HG03460 (cell line): ENCODE results near the gene ARID5A.
"Not testable (repeated sequence)": the region's sequence is repeated elsewhere in the genome, so short reads cannot be mapped to it uniquely, and the experiment has no call there.

Experiments
- ATAC-seq: cut with Tn5 transposase; IDR thresholded peaks from one replicate; pipeline ENCODE4 v1.9.1; 2021; ENCODE audit not compliant: unreplicated experiment

ARID5A gene

DNA sequence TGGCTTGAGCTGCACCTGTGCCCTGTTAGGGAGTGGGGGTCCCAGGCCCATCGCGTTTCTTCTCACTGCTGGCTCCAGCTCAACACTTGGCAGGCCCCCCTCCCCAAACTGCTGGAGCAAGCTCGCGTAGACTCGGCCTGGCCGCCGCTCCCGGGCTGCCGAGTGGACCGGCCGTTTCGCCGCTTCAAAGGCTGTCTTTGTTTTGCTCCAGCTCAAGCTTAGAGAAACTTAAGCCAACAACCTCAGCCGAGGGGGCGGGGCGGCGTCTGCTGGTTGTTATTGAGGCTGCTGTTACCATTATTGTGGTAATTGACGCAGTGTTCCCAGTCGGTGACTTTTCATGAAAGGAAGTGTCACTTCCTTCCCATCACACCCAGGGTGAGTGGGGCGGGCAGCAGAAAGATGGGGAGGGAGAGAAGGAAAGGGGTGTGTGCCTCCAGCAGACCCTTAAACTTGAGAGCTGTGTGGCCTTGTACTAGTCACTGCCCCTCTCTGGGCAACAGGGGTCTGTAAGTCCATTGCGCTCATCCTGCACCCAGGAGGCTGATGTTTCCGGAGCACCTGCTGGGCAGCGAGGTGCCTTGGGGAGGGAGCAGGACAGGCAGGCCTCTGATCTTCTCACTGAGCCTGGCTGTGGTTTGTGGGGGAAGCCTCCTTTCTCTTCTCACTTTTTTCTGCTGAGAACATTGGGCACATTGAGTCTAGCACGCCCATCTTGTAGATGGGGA, 2.1 kb downstream of the ARID5A start:
- no peak for ATAC-seq

GRCh38 chr2:96539215-96539920, 2.8 kb downstream of the ARID5A start:
- no peak for ATAC-seq

GRCh38 chr2:96540136-96540535, 3.6 kb downstream of the ARID5A start:
- ATAC-seq, result no peak

- no peak for ATAC-seq
Measured at GRCh38 chr2:96541398-96542152, 5.0 kb downstream of the ARID5A start.

- ATAC-seq, result no peak
Measured at GRCh38 chr2:96542357-96542977, 5.9 kb downstream of the ARID5A start.

DNA sequence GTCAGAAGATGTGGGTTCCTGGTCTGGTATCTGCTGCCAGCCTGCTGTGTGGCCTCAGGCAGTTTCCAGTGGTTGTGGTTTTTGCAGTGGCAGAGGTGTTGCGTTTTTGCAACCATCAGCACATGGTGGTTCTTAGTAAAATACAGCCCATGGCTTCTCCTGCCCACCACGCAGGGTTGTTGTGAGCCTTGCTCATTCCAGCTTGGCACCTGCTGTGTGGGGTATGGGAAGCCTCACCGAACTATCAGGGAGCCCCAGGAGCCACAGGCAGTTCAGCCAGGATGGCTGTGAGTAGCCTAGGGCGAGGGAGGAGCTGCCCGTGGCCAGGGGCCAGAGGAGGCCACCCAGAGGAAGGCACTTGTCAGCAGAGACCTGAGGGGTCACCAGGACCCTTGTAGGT, 9.8 kb downstream of the ARID5A start:
- ATAC-seq, result no peak

GRCh38 chr2:96546797-96547196, 10.2 kb downstream of the ARID5A start:
- no peak for ATAC-seq

DNA sequence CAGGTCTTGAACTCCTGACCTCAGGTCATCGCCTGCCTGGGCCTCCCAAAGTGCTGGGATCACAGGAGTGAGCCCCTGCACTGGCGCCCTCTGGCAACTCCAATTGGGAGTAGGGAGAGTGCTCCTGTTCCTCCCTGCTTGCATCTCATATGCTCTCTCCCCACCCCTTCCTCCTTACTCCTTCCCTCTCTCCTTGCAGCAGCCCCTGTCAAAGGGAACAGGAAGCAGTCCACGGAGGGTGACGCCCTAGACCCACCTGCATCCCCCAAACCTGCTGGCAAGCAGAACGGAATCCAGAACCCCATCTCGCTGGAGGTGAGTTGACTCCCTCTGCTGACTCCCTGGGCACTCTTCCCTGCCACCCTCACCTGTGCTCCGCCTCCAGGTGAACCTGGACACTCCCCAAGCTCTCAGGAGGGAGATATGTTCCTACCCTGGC, 10.7 kb downstream of the ARID5A start:
- no peak for ATAC-seq

GRCh38 chr2:96547731-96548171, 11.2 kb downstream of the ARID5A start:
- no peak for ATAC-seq

- no peak for ATAC-seq
Measured at GRCh38 chr2:96548558-96549465, 12.3 kb downstream of the ARID5A start.

- no peak for ATAC-seq
Measured at GRCh38 chr2:96549466-96549785, 12.9 kb downstream of the ARID5A start.

GRCh38 chr2:96549967-96550786, 13.6 kb downstream of the ARID5A start:
- no peak for ATAC-seq

DNA sequence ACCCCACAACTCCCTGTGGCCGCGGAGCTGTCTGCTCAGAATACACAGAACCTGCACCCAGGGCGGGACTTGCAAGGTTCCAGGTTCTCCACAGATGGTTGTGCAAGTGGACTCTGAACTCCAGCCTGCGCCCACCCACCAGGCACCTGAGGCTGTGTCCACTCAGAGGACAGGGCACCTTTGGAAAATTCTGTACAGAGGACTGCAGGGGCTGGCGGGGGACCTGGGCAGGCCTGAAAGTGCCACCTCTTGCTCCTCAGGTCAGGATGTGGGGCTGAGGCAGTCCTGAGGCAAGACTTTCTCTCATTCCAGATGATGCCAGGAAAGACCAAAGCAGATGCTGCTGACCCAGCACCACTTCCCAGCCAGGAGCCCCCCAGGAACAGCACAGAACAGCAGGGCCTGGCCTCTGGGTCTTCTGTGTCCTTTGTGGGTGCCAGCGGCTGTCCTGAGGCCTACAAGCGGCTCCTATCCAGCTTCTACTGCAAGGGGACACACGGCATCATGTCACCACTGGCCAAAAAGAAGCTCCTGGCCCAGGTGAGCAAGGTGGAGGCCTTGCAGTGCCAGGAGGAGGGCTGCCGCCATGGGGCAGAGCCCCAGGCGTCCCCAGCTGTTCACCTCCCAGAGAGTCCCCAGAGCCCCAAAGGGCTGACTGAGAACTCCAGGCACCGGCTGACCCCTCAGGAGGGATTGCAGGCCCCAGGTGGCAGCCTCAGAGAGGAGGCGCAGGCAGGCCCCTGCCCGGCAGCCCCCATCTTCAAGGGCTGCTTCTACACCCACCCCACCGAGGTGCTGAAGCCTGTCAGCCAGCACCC, 14.4 kb downstream of the ARID5A start:
- no peak for ATAC-seq

DNA sequence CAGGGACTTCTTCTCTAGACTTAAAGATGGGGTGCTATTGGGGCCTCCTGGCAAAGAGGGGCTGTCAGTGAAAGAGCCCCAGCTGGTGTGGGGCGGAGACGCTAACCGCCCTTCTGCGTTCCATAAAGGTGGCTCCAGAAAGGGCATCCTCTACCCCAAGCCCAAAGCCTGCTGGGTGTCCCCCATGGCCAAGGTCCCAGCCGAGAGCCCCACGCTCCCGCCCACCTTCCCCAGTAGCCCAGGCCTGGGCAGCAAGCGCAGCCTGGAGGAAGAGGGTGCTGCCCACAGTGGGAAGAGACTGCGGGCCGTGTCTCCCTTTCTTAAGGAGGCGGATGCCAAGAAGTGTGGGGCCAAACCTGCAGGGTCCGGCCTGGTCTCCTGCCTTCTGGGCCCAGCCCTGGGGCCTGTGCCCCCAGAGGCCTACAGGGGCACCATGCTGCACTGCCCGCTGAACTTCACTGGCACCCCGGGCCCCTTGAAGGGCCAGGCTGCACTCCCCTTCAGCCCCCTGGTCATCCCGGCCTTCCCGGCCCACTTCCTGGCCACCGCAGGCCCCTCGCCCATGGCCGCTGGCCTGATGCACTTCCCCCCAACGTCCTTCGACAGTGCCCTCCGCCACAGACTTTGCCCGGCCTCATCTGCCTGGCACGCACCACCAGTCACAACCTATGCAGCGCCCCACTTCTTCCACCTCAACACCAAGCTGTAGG, 15.2 kb downstream of the ARID5A start:
- no peak for ATAC-seq

GRCh38 chr2:96552315-96553175, 16.0 kb downstream of the ARID5A start:
- ATAC-seq, result no peak

GRCh38 chr2:96553176-96553956, 16.8 kb downstream of the ARID5A start:
- ATAC-seq, result no peak

DNA sequence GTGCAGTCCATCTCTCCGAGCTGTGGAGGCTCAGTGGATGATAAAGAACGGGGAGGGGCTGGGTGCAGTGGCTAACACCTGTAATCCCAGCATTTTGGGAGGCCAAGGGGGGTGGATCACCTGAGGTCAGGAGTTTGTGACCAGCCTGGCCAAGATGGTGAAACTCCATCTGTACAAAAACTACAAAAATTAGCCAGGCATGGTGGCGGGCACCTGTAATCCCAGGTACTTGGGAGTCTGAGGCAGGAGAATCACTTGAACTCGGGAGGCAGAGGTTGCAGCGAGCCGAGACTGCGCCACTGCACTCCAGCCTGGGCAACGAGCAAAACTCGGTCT, 17.4 kb downstream of the ARID5A start:
- ATAC-seq, result not testable (repeated sequence)
